T1000 (cell line): ENCODE results near the gene MYPN.
"Not testable (repeated sequence)": the region's sequence is repeated elsewhere in the genome, so short reads cannot be mapped to it uniquely, and the experiment has no call there.

ENCODE experiments used
- DNase-seq: peaks from one replicate; lab custom pipeline; 2025; ENCODE audit warnings: mixed read lengths; lab: John Stamatoyannopoulos, UW

The MYPN gene

DNA sequence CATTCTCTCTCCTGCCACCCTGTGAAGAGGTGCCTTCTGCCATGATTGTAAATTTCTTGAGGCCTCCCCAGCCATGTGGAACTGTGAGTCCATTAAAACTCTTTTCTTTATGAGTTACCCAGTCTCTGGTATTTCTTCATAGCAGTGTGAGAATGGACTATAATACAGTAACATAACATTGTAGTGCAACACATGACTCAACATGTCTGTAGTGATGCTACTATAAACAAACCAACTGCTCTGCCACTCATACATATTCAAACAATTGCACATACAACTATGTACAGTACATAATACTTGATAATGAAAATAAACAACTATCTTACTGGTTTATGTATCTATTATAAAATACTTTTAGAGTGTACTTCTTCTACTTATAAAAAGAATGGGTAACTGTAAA is 115.5 kb downstream of the MYPN start:
- DNase-seq = no peak

DNA sequence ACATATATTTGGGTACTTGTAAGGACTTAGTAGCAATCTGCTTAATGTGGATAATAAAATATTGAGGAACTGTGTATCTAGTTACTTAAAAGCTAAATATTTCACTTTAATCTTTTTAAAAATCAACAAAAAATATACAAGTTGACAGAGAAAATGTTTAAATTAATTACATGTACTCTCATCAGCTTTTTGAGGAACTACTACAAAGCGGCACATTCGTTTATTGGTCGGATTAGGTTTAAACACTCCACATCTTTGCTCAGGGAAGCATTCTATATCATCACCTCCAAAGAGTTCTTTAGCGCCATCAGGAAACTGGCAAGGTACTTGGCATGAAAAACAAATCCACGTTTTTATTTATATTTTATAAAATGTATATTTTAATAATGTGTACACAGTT is 121.0 kb downstream of the MYPN start:
- no peak for DNase-seq

DNA sequence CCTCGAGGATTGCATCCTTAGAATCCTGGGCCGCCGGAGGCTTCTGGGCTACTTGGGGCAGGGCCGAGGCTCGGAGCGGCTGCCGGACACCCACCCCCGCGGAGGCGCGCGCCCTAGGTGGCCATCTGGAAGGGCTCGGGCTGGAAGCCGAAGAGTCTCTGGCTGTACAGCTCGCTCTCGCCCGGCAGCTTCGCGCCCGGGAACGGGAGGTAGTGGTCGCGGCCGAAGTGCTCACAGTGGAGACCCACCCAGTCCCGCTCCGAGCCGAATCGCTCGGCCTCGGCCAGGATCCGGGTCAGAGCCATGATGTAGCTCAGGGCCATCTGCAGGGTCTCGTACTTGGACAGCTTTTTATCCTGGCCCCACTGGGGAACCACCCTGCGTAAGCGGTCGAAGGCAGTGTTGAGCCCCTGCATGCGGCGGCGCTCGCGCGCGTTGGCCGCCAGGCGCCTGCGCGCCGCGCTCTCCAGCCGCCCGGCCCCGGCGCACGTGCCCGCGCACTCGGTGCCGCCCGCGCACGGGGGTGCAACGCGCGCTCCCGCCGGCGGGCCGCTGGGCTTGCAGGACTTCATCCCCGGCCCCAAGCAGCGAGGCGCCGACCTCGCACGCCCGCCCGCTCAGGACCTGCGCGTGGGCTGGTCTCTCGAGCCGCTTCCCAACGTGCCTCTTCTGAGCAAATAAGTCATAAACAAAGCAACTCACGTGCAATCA is 122.0 kb downstream of the MYPN start:
- DNase-seq = peak; percentile 72

DNA sequence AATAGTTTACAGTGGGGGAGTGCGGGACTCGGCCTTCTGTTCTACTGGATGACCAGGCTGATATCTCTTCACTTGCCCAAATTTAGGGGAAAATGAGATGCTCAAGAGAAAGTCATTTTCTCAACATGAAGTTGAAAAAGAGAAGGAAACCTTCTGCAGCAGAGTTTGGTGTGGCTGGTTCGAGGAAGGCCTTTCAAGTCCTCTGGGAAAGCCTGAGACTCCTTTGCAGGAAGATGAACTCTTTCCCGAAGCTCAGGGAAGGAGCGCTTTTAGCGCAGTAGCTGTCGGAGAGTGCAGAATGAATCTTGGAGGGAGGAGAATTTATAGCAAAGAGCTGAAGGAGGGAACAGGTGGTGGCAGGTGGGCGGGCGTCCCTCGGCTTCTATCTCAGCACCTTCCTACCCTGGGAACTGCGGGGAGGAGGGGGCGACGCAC is 122.5 kb downstream of the MYPN start, which contains the start of gene ATOH7:
ATOH7 (minus strand) TSS at position 297 of the 435 bp plus-strand sequence. CDS start 436 bp downstream, outside the sequence.
- DNase-seq = no peak

DNA sequence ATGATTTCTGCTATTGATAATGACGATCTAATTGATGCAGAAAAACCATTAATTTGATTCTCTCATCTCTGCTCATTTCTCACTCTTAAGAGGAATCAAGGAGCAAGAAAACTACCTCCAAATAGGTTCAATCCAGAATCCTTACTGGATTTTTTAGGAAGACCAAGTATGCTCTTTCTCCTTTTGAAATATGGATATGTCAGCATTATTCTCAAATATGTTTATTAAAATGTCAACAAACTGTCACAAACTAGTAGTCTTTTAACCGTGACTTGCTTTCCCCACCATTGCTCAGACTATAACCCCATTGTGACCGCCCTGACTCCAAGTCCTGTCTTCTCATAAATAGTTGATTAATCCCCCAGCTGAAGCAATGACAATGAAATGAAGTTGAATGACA is 123.8 kb downstream of the MYPN start:
- DNase-seq = no peak

DNA sequence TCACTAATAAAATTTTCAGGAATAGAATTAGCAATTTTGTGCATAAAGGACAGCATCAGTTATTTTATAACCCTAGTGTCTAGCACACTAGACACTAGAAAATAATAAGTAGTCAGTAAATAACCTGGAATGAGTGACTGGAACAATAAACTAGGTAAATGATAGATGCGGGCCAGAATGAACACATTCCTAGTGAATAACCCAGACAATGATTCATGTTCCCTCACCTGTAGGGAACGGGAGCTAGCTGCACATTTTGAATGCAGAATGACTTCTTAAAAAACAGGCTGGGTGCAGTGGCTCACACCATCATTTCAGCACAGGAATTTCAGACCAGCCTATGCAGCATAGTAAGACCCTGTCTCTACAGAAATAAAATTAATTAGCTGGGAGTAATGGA is 125.8 kb downstream of the MYPN start:
- DNase-seq = no peak

DNA sequence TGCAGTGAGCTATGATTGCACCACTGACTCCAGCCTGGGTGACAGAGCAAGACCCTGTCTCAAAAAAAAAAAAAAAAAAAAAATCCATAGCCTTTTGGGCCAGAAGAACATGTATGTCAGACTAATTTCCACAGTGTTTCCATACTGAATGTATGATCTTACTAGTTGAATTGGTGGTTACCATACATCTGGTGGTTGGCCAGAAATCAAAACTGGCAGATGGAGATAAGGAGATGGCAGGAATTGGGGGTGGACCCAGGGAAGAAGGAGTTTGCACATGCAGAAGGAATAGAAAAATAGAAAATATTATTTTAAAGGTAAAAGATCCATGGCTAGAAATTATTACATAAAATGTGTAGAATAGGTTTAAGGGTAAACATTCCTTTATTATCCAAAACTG is 126.3 kb downstream of the MYPN start:
- no peak for DNase-seq

DNA sequence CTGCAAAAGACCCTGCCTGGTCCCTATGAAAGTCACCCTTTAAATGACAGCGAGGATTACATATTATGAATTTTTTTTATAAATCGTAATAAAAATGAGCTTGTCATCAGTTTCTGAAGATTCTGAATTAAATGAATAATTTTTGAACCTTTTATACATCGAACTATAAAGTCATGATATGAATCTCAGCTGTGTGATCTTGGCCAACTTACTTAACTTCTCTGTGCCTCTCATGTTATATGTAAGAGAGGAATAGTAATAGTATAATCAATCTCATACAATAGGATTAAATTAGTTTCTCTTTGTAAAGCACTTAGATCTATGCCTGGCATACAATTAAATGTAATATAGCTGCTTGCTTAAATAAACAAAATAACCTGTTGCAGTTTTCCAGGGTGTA is 127.9 kb downstream of the MYPN start:
- DNase-seq = no peak

DNA sequence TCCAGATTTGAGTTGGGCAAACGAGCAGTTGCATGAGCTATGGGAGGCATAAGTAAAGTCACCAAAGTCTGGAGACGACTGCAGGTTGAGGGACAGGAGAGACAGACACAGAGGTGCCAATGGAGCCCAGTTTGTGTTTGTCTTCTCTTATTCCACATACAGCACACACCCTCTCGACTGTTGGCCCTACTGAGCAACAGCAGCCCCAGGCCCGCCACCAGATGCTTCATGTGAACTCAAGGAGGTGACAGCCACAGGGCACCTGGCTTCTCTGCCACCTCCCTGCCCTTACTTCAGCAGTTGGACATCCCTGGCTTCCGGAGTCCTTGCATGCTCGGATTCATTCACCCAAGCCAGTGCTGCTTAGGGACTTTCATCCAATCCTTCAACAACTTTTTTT is 129.1 kb downstream of the MYPN start:
- DNase-seq = no peak

DNA sequence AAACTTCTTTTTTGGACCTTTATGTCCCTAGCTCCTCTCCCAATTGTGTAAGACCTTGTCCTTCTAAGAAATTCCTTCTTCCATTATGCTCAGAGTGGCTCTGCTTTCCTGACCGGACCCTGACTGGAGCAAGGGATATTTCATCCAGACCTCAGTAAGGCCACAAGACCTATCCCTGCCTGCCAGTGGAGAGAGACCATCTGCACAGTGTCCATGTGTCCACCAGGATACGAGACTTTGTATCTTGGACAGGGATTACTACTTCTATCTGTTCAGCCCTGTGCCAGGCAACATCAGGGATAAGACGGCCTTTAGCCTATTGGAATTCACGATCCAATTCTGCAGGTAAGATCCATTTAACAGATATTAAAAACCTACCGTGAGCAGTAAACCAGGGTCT is 129.8 kb downstream of the MYPN start:
- no peak for DNase-seq

DNA sequence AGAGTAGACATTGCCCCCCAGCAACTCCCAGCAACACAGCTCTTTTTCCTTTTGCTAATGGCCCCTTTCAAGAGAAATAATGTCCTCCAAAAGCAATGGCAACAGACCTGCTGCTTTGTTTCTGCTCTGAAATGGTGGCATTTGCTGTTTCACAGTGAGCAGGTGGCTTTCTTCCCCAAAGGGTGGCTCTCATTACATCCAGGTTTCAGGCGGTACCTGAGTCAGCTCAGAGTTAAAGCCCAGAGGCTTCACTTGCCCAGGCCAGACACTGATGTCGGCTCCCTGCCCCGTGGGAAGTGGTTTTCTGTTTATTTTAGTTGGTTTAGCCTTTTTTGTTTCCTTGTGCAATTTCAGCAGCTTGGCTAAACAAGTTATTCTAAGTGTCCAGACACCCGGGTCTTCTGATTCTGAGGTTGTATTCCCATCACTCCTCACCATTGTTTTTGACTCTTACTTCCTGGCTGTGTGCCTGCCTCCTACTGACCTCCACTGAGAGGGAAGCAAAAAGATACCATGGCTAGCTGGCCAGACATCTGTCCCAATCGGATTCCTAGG is 130.4 kb downstream of the MYPN start:
- no peak for DNase-seq

DNA sequence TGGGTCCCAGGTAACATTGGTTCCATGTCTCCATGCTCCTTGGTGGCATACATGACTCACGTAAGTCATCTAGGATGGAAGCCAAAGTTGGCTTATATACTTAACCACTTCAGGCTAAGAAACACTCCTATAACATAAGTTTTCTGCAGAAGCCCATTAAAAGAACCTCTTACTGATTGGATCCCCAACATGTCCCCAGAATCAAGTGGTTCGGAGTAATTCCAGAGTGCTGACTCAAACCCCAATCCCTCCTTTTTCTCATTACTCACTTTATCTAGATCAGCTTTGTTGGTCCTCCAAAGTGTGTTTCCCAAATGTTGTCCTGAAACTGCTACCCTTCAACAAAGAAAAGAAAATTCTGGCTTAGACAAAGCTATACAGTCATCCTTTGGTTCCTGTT is 132.8 kb downstream of the MYPN start:
- no peak for DNase-seq

DNA sequence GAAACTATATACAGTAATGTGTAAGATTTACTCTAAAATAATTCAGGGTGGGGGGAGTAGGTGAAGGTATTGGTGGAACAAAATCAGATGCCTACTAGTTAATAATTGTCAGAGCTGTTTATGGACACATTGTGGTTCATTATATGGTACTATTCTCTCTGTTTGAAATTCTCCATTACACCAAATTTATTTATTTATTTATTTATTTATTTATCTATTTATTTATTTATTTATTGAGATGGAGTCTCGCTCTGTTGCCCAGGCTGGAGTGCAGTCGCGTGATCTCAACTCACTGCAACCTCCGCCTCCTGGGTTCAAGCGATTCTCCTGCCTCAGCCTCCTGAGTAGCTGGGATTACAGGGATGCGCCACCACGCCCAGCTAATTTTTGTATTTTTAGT is 137.1 kb downstream of the MYPN start:
- DNase-seq = not testable (repeated sequence)

DNA sequence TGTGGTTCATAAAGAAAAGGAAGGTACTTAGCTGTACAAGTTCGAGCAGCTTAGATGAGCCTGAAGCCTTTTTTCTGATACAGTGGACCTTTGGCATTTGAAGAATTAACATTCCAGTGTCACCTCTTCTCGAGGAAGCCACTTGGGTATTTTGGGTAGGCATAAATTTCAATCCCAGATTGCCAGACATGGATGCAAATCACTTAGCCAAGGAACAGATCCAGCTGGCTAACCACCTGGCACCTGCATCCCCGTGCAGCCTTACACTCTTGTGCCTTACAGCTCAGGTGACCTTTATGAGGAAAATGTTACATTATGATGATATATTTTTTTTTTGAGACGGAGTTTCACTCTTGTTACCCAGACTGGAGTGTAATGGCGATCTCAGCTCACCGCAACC is 138.6 kb downstream of the MYPN start:
- DNase-seq = no peak

DNA sequence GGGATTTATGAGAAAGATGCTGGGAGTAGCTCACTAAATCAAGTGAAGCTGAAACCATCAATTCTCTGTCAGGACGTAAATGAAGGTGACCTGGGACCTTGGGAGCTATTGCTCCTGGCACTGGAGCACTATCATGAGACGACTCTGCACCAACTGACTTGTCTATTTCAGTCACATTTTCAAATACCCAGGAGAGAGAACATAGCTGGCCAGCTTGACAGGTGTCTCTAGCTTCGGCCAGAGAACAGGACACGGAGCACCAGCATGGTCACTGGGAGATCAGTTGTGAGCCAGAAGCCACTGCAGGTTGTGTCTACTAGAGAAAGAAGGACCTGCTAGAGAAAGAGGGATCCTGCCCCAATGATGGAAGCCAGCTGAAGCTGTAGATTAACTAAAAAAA is 140.0 kb downstream of the MYPN start:
- no peak for DNase-seq

DNA sequence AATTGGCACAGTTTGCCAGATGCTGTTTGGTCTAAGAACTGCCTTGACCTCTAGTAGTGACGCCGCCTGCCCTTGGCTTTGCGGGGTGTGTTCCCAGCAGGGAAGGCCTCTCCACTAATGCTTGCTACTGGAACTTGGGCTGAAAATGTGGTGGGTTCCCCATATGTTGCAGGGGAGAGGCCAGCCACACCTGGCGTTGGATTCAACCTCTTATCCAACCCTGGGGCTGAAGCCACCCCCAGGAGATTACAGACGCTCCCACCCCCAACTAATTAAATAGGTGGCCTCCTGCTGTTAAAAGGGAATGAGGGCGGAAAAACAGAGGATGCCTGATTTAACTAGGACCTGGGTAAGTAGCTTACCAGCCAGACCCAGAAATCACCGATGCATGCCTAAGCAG is 141.9 kb downstream of the MYPN start:
- DNase-seq = no peak

DNA sequence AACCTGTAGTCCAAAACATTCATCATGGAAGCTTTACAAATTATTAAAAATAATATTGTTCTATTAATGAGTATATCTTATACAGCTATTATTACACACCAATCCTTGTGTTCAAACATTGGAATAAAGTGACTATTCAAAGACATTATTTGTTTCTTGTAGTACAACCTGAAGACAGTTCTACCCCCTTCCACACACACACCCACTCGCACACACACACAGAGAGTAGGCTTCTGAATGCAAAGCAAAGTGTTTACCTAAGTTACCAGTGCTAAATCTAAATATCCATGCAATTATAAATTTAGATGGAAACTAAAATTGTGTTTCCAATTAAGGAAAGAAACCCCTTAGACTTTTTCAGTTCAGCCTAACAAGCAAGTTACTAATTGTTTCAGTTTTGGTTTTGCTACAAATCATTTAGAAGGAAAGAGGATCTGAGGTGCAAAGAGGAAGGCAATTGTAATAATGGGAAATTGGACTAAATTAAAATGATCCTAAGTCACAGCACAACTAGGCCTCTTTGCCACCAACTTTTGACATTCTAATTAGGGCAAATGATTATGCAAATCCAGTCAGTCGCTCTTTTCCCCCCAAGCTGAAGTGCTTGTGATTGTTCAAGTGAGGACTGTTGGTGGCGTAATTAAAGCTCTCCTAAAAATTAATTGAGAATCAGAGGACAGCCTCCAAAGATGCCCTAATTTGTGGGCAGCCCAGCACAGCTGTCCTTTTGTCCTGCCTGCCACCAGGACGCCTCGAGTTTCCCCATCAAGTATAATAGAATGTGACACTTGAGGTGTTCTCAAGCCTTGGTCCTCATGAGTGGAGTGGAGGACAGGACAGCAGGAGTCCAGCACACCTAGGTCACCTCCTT is 142.6 kb downstream of the MYPN start:
- no peak for DNase-seq

DNA sequence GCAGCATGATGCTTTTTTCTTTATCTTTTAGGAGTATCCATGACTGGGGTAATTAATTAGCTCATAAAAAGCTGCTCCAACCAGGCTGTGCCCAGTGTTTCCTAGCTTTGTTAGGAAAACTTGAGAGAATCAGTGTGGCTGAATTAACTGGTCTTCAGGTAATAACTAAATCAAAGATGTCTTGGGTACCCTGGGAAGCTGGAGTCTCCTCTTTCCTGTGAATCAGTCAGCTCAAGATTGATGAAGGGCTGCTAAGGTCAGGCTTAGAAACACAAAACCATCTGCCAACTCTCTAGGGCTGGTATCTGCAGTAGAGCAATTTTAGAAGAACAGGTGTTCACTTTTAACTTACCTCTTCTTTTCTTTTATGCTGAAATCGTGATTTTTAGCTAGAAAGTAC is 144.1 kb downstream of the MYPN start:
- no peak for DNase-seq

DNA sequence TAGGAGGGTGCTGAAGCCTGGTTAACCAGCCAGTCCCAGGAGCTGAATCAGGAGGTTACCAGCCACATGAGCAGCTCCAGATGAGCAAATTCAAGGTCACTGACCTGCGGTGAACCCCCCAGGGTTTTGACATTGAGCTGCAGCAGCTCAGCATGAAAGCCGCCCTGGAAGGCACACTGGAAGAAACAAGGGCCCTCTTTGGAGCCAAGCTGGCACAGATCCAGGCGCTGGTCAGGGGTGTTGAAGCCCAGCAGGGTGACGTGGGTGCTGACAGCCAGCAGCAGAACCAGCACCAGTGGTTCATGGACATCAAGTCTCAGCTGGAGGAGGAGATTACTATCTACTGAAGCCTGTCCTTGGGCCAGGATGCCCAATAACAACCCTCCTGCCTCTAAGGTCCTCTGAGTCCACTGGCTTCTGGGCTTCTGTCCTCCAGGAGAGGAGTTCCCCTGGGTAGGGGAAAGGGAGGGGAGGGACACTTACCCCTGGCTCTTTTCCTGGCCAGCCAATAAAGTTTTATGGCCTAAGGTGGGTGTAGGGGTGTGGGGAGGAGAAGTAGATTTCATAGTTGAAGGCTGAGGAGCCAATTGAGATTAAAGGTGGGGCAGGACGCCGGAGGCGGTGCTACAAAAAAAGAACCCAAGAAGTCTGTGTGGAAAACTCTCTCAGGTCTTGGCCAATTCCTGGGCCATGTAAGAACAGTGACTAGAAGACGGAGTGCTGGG is 152.0 kb downstream of the MYPN start:
- DNase-seq = no peak
